SHP77 (cell line): Measurements from ENCODE around the gene NAALADL2.
"Not testable (repeated sequence)": the region's sequence is repeated elsewhere in the genome, so short reads cannot be mapped to it uniquely, and the experiment has no call there.

Source experiments
- DNase-seq, 2 experiments: peaks; one replicate each; lab custom pipeline; 2025; lab: John Stamatoyannopoulos, UW

Gene NAALADL2

DNA sequence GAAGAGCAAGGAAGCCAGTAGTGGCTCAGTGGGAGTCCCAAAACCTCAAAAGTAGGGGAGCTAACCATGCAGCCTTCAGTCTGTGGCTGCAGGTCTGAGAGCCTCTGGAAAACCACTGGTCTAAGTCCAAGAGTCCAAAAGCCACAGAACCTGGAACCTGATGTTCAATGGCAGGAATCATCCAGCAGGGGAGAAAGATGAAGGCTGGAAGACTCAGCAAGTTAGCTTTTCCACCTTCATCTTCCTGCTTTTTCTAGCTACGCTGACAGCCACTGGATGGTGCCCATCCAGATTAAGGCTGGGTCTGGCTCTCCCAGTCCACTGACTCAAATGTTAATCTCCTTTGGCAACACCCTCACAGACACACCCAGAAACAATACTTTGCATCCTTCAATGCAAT is 626.3 kb downstream of the NAALADL2 start:
- DNase-seq: no peak

DNA sequence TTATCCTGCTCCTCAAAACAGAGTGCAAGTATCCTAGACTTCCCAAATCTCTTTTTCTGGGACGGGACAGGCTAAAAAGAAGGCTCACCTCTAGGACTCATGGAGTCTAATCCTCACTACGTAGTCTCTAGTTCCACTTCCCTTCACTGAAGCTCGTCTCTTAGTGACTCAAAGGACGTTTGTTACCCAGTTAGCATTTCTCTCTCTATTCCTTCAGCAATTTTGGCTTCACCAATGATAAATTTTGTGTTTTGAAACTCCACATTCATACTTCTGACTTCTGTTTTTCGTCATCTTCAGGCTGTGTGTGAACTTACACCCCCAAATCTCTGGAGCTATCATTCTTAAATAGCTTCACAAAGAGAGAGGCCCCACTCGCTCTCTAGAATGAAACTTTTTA is 627.1 kb downstream of the NAALADL2 start:
- DNase-seq: no peak

DNA sequence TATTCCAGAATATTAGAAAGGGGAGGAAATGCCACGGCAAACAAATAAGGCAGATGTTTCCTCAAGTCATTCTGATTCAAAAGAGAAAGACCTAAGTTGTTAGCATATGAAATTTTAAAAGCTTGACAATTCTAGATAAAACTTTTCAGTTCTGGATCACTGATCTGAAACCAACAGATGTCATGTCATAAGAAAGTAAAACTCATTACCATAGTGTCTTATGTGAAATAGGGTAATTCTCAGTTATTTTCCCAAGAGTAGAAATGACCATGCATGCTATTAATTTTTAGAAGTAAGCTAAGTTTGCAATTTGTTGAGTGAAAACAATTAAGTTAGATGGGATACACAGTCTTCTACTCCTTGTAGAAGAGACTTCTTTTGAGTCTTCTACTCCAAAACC is 630.3 kb downstream of the NAALADL2 start:
- no peak for DNase-seq

DNA sequence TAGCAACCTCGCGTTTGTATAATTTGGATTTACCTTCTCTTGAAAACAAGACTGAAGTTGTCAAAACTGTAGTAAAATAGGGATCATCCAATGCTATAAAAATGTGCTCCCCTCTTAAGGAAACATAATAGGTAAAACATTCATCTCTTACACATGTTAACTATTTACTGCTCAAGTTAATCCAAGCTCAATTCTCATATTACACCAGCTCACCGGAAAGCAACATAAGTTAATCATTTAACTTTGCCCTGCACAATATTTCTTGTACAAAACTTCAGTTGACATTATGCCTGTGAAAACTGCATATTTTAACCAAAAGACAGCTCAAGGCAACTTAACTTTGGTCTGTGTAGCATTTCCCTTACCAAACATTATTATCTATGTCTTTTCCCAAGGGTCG is 634.2 kb downstream of the NAALADL2 start:
- no peak for DNase-seq

DNA sequence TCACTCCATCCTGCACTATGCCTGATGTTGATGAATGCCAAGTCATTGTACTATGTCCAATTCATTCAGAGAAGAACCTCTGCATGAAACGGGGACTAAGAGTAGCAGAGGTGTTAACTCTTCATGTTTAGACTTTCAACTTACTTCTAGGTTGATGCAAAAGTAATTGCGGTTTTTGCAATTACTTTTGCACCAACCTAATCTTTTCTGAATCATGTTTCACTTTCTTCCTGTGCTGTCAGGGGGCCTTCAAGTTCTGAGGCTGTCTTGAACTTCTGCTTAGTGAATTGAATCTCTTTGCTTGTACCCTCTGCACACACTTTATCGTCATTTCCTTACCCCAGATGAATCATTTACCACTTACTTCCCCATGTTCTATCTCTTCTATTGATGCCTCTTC is 636.2 kb downstream of the NAALADL2 start:
- no peak for DNase-seq

DNA sequence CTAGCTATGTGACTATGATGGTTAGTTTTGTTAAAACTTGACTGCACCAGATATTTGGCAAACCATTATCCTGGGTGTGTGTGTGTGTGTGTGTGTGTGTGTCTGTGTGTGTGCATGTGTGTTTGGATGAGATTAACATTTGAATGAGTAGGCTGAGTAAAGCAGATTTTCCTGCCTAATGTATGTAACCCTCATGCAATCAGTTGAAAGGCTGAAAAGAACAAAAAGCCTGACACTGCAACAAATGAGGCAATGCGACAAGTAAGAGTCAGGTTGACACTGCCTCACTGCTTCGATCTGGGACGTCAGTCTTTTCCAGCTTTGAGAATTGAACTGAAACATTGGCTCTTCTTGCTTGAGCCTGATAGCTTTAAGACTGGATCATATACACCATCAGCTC is 643.0 kb downstream of the NAALADL2 start:
- DNase-seq: no peak

DNA sequence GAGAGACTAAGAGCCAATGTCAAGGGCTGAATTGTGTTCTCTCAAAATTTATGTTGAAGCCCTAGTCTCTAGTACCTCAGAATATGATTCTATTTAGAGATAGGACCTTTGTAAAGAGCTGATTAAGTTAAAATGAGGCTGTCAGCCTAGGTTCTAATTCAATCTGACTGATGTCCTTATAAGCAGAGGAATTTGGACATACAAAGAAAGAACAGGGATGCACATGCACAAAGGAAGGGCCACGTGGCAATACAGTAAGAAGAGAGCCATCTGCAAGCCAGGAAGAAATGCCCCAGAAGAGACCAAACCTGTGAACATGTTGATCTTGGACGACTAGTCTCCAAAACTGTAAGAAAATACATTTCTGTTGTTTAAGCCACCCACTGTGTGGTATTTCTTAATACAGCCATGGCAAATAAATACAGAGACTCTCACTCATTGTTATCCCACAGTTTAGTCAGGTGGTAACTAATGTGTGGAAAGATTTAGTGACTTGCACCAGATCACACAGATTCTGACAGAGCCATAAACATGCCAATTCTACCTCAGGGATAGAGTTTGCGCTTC is 652.2 kb downstream of the NAALADL2 start:
- DNase-seq: no peak

DNA sequence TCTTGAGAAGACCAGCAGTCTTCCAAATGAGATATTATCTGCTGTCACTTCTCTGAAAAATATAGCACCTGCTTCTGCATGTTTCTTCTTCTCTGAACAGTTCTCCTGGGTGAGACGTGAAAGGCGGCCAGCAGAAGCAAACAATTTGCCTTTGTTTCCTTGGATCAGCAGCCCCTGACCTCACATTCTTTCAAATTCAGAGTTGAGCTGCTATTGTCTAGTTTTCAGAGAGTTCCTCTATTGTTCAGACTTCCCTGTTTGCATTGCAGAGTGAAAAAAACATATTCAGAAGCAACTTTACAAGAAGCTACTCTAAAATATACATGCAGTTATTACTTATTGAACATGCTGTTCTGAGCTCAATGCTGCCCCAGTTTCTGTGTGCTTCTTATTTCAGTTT is 653.6 kb downstream of the NAALADL2 start:
- no peak for DNase-seq

DNA sequence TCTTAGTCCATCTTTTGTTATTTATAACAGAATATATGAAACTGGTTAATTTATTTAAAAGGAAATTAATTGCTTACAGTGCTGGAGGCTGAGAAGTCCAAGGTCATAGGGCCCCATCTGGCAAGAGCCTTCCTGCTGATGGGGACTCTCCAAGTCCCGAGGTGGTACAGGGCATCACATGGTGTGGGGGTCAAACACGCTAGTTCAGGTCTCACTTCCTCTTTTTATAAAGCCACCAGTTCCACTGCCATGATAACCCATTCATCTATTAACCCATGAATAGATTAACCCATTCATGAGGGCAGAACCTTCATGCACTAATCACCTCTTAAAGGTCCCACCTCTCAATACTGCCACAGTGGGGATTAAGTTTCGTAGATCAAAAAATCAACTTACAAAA is 659.3 kb downstream of the NAALADL2 start:
- no peak for DNase-seq

DNA sequence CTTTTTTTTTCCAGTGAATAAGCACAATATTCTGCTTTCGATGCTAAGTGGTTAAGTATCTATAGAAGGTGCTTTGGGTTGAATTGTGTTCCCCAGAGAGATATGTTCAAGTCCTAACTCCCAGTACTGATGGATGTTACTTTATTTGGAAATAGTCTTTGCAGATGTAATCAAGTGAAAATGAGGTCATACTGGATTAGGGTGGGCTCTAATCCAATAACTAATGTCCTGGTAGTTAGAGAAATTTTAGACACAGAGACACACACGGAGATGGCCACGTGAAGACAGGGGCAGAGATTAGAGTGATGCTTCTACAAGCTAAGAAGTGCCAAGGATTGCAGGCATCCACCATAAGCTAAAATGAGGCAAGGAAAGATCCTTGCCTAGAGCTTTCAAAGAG is 662.3 kb downstream of the NAALADL2 start:
- DNase-seq: no peak

DNA sequence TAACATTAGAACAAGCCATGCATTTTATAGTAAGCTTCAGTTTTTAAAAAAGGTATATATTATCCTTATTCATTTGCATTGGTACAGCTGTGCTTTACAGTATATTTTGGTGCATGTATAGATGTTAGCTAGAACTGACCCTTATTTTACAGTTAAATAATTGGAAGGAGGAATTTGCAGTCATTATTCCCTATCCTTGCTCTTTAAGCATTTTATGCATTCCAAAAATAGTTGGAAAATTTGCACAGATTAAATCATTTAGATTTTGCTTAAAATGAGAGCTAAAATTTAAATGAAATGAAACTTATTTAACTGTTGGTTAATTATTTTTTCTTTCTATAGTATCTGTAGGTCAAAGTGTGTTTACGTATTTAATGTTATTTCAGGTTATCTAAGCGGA is 667.1 kb downstream of the NAALADL2 start:
- DNase-seq: no peak

DNA sequence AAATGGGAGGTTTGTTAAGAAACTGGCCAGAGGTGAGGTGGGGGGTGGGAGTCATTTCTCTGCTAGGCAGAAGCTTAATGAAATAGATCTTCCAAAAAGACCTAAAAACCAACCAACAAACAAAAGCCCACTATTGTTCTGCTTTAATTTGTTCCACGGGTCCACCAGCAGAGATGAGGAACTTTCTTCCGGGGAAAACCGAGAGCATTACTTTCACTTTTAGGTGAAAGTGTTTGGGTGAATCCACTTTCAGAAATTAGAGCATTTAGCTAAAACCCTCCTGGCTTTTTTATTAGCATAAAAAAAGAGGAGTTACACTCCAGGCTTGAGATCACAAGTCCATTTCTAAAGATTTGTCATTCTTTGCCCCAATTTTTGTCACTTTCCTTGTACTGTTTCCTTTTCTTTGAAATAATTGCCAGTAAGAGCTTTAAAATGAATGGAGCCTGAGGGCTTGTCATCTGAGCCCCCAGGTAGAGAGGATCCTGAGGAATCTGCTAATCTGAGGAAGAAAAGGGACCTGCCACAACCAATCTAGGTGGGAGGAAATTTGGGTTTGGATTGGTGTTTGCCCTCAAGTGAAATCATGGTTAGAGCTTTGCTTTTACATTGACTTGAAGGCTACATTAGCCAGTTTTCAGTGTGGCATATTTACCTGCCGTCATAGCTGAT is 667.6 kb downstream of the NAALADL2 start:
- no peak for DNase-seq

DNA sequence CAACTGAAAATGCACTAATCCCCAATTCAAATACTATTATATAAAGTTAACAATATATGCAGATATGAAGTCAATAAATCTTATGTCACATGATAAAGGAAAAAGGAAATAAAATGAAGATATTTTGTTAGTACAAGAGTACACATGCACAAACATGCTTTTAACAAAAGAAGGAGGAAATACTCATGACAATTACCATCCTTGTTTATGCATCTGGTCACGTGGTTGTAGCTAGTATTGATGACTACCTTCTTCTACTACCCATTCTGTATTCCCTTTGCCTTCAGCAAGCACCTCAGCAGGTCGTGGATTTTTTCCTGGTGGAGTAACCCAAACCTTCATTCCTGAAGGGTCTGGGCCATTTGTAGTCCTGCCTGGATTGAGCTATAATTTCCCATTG is 669.6 kb downstream of the NAALADL2 start:
- not testable (repeated sequence) for DNase-seq

DNA sequence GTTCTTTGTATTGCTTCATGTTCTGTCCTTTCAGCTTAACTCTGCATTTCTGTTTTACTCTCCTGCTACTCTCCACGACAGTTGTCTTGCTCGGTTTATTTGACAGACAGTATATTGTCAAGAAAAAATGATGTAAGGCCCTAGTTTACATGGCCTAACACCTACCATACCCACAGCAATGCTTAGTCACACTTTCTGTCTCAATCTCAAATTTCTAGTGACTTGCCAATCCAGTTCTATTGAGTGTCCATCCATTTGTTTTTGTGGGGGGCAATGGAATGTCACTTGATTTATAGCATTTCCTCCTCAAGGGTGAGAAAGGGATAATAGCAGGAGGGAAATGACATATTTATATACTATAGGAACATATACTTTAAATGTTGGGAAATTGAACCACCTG is 676.2 kb downstream of the NAALADL2 start:
- DNase-seq: no peak

DNA sequence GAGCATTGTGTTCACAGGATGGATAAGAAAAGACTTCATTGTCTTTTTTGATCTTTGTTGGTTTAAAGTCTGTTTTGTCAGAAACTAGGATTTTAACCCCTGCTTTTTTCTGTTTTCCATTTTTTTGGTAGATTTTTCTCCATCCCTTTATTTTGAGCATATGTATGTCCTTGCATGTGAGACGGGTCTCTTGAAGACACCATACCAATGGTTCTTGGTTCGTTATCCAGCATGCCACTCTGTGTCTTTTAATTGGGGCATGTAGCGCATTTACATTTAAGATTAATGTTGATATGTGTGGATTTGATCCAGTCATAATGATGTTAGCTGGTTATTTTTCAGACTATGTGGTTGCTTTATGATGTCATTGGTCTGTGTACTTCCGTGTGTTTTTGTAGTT is 687.0 kb downstream of the NAALADL2 start:
- DNase-seq: no peak

DNA sequence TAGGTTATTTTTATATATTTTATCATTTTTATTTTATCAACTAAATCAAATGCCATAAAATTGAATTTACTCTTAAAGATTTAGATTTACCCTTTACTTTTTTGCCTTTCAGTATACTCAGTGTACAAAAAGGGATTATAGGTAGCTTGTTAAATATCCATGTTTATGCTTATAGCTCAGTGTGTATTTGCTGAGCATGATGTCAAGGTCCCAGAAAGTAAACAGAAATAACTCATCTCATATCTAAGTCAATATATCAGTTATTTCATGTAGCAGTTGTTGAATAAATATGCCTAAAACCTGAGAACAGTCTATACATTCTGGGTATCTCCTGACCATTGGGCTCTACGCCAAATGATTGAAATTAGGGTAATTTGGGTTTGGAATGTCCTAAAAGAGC is 693.8 kb downstream of the NAALADL2 start:
- no peak for DNase-seq

DNA sequence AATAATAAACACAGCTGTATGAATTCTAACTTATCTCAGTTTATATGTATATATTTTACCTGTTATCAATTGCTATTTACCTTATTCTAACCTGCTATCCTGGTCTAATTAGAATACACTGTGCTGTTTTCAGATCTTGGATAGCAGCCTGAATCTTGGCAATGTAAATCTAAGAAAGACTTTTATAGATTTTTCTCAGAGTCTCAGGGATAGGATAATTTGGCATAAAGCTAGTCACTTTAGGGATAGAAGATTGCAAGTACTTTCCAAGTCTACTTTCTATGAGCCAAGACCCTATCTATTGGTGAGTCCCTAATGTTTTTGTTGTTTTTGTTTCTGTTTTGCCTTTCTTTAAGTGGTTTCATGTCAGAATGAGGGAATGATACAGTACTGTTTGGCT is 695.7 kb downstream of the NAALADL2 start:
- DNase-seq: no peak

DNA sequence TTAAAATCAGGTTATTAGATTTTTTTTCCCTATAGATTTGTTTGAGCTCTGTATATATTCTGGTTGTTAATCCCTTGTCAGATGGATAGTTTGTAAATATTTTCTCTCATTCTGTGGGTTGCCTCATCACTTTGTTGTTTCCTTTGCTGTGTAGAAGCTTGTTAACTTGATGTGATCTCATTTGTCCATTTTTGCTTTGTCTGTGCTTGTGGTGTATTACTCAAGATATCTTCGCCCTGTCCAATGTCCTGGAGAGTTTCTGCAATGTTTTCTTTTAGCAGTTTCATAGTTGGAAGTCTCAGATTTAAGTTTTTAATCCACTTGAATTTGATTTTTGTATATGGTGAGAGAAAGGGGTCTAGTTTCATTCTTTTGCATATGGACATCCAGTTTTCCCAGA is 699.1 kb downstream of the NAALADL2 start:
- no peak for DNase-seq

DNA sequence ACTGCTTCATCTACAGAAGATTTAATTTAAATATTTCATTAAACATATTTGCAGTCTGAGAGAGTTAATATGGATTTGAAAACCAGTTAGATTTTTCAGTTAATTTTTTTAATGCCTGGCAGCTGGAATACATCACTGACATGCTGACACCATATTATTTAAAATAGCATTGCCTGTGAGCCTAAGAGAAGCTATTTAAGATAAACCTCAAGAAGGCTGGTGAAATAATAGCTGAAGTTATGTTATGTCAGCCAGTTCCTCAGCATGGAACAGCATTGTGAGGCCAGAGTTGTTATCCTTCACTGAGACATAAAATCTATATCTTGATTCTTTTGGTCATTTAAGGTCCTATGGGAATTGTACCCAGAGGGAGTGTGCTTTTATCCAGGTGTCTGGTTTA is 705.2 kb downstream of the NAALADL2 start:
- DNase-seq: no peak

DNA sequence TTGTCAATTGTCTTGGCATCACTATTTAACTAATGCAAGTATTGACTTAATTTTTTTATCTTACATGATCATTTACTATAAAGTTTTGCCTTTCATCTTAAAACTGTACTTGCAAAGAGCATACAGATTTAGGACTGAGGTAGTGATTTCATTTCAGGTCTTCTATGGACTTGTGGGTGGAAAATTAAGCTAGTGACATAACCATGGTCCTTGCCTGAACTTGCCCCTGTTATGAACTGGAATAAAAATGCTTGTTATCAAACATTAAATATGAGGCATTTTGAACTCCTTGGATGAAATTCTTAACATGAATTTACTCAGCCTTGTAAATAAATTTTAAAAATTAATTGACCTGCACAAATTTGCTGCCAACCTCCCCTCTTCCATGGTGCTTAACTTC is 712.0 kb downstream of the NAALADL2 start:
- DNase-seq: no peak

DNA sequence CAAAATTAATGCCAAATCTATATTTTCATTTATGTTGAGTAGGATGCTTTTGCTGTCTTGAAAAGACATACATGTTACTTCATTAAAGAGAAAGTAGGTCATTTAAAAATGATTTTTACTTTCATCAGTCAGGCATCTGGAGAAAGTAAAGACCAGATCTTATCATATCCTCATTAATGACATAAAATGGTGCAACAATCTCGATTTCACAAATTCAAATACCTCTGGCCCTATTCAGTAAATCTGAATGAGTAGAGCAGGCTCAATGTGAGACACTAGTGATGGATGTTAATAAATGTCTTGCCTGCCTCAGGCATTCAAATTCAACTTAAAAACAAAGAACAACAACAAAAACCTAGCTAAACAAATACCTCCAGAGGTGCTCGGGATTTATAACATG is 714.1 kb downstream of the NAALADL2 start:
- no peak for DNase-seq

DNA sequence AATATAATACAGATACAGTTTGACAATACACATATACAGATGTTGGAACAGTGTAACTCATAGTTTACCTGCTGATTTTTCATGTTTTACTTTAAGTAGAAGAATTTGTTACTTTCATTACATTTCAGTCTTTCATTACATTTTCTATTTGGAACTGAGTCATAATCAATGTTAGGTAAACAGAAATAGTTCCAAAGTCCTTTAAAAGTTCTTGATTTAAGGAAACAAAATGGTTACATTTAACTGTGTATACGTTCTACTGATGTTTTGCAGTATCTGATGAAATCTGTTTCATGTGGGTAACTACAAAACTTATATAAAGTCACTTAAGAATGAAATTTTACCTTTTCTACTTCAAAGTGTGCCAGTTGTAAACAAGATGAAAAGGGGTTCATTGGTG is 721.2 kb downstream of the NAALADL2 start:
- DNase-seq: no peak

DNA sequence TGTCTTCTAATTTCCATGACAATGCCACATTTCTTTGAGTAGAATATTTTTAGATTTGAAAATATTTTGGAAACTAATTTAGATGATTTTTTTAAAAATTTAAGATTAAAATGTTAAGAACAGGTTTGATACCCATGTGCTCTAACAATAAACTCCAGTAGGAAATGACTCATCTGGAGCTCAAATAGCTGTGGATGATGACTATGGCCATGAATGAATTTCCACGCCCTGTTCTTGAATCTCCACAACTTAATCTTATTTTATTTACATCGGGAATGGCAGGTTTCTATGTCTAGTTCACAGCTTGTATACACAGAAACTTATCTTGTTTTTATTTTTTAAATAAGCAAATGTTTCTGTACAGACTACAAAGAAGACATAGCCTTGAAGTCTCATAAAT is 726.8 kb downstream of the NAALADL2 start:
- DNase-seq: no peak

DNA sequence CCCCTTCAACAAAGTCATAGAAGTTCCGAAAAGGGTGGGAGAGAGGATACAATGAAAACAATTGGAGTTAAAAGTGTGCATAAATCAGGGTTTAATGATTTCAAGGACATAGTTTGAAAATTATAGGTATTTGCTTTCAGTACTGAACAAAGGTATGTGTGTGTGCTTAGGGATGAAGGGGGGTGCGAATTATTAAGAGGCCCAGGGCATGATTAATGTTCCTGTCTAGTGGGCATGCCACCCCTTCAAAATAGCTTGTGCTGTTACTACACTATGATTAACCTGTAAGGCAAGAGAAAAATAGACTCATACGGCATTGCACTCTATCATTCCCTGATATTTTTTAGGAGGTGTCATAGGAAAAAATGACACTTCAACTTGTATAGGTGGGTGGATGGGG is 731.6 kb downstream of the NAALADL2 start:
- no peak for DNase-seq
